Fibroblast of mammary gland (primary cell): Measurements from ENCODE around the gene DPH3.

Experiments used
- DNase-seq: peaks from one replicate; pipeline ENCODE4 v3.0.0-alpha.2; 2010; ENCODE audit warnings: low read depth
- H3K4me3 ChIP-seq: 2 replicates; pipeline ENCODE4 v1.5.1; 2011; ENCODE audit warnings: low read depth, mild to moderate bottlenecking, low read length, moderate library complexity; ENCODE audit not compliant: control insufficient read depth
- TF ChIP-seq, protein P1 (sequence below): conservative IDR thresholded peaks from 2 replicates; pipeline ENCODE4 v1.5.1; 2011; ENCODE audit warnings: low read depth, low read length, inconsistent platforms; ENCODE audit not compliant: control insufficient read depth, insufficient read depth

Gene DPH3

DNA sequence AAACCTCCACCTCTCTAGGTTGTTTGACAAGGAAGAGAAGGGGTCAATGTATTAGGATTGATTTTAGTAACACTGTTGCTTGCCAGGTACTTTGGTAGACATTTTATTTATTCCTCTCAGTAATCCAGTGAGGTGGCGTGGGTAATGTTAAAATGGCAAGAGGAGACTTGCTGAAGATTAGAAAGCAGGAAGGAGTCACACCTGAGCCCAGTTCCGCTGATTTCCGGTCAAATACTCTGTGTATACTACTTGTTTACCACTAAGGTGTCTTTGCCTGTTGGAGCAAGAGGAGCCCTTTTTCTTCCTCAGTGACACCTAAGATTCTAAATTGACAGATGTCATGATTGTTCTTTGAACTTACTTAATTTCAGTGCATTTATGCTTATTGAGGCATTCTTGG is 2.0 kb upstream of the DPH3 start:
- DNase-seq, result no peak
- TF ChIP-seq, protein P1, sequence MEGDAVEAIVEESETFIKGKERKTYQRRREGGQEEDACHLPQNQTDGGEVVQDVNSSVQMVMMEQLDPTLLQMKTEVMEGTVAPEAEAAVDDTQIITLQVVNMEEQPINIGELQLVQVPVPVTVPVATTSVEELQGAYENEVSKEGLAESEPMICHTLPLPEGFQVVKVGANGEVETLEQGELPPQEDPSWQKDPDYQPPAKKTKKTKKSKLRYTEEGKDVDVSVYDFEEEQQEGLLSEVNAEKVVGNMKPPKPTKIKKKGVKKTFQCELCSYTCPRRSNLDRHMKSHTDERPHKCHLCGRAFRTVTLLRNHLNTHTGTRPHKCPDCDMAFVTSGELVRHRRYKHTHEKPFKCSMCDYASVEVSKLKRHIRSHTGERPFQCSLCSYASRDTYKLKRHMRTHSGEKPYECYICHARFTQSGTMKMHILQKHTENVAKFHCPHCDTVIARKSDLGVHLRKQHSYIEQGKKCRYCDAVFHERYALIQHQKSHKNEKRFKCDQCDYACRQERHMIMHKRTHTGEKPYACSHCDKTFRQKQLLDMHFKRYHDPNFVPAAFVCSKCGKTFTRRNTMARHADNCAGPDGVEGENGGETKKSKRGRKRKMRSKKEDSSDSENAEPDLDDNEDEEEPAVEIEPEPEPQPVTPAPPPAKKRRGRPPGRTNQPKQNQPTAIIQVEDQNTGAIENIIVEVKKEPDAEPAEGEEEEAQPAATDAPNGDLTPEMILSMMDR, result no peak
- H3K4me3 ChIP-seq, result no peak overlapping the region

DNA sequence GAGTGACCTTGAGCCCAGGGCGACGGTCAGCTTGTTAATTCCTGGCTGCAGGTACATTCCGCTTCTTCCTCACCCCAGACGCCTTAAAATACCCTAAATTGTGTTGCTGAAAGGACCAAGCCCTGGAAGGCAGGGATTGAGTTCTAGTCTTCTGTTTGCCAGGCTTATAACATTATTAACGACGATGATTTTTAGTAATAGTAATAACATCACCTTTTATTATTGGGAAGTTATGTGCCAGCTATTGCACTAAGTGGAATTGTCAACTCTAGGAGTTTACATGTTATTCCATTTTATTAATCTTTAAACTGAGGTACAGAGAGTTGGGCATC is 678 bp upstream of the DPH3 start:
- DNase-seq, result no peak
- TF ChIP-seq, protein P1, result no peak
- H3K4me3 ChIP-seq, result peak overlapping the region; percentile 96

DNA sequence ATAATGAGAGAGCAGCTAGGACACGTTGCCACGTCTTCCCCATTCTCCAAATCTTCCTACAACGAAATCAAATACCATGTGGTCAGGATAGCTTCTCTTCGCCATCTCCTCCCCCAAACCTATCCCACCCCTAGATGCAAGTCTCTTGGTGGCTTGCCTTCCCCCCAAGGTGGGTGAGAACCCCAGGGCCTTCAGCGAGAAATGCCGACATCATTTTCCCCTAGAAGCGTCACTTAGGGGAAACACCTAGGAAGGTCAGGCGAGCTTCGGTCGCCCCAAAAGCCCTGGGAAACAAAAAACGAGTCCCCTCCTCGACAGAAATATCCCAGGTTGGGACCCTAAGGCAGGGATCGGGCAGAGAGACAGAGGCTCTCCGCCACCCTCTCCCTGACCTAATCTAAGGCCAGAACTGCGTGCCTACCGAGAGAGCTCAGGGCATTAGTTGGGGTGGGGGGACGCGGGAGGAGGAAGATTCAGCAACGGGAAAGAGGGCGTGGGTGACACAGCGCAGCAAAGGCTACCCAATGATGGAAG is 502 bp downstream of the DPH3 start:
- H3K4me3 ChIP-seq, result peak overlapping the region; percentile 96
- peak; percentile 21 for DNase-seq
- TF ChIP-seq, protein P1, result no peak

DNA sequence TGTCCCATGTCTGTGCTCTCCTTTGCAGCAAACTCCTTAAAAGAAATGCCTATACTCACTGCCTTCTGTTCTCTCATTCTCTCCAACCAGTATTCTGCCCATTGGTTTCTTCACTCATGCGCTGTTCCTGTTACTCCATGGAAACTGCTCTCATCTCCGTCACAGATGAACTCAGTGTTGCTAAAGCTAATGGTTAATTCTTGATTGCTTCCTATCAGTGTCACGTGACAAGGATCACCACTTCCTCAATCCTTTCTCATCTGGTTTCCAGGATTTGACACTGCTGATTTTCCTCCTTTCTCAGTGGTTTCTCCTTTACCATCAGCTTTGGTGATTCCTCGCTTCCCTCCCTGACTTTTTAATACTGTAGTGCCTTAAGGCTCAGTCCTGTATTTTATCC is 2.6 kb downstream of the DPH3 start:
- TF ChIP-seq, protein P1, result no peak
- H3K4me3 ChIP-seq, result no peak overlapping the region
- DNase-seq, result no peak

DNA sequence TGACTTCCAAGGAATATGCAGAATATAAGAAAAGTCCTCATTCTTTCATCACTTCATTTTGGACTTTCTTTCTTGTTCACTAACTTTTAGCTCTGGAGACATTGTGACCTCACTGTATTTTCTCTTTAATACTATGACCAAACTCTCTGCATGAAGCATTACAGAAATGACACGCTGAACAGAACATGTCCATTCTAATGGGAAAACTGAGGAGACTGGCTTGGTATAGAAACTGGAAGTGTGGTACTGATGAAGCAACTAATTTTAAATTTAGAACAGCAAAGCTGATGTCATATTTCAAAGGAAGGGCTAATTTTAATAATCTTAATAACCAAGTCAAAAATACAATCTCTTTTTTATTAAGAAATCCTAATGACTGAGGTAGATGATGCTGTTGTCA is 4.7 kb downstream of the DPH3 start:
- TF ChIP-seq, protein P1, result no peak
- no peak overlapping the region for H3K4me3 ChIP-seq
- DNase-seq, result no peak

DNA sequence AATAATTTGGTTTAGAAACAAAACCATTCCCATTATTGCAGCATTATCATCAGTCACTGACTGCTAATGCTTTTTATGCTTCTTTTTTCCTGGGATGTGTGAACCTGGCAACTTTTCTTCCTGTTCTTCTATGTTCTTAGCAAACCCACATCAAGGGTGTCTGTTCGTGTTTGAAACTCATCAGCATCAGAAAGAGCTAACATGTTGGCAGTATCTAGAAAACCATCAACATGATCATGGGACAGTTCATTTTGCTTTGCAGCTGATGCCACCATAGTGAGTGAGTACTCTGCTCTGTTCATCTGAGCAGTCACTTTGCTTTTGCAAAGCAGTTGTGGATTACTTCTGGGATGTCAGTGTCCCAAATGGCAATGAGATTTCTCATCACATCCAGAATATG is 5.9 kb downstream of the DPH3 start:
- H3K4me3 ChIP-seq, result no peak overlapping the region
- TF ChIP-seq, protein P1, result no peak
- no peak for DNase-seq

DNA sequence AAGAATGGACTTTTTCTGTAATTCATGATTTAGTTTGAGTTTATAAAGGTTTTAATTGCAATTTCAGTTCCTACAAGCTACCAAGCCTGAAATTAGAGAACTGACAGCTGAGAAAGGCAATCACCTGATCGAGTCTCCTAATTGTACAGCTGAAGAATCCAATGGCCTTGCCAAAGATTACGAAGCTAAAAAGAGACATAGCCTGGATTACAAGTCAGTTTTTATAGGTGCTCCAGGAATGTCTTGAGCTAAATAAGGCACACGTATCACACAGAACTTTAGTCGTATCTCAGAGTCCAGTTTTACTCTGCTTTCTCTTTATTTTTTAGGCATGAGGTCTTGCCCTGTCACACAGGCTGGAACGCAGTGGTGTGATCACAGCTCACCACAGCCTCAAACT is 6.6 kb downstream of the DPH3 start:
- DNase-seq, result no peak
- TF ChIP-seq, protein P1, result no peak
- no peak overlapping the region for H3K4me3 ChIP-seq
